BE2C (cell line): ENCODE results near the gene ANKRD34A. TPM values are rescaled to one million over a fixed set of nuclear protein-coding genes. Genes with fewer than 3 reads are reported as not detected.
A peak's percentile ranks its signal among the peaks of the same experiment; 100 is the strongest.

Experiments
- DNase-seq: peaks from one replicate; pipeline ENCODE4 v3.0.0-alpha.2; 2020
- H3K27me3 ChIP-seq: fragments of 250-450 bp; sonication (Bioruptor Pico); 2 replicates; pipeline ENCODE4 v1.5.1; 2020; ENCODE audit warnings: mild to moderate bottlenecking
- H3K36me3 ChIP-seq: fragments of 250-450 bp; sonication (Bioruptor Pico); 2 replicates; pipeline ENCODE4 v1.5.1; 2020; ENCODE audit warnings: mild to moderate bottlenecking
- H3K4me1 ChIP-seq: fragments of 250-450 bp; sonication (Bioruptor Pico); 2 replicates; pipeline ENCODE4 v1.5.1; 2020
- H3K4me3 ChIP-seq: 2 replicates; pipeline ENCODE4 v1.5.1; 2011; ENCODE audit warnings: low read depth, low read length
- H3K9me3 ChIP-seq: fragments of 250-450 bp; sonication (Bioruptor Pico); 2 replicates; pipeline ENCODE4 v1.5.1; 2020
- CTCF ChIP-seq: IDR thresholded peaks from 2 replicates; pipeline ENCODE4 v1.5.1; 2012; ENCODE audit warnings: mild to moderate bottlenecking, low read depth, low read length
- polyA plus RNA-seq: library from polyadenylated mRNA; unstranded; fragments of >200 nt; gene quantifications from one replicate; pipeline ENCODE4 v1.2.1, GENCODE V29; 2012; ENCODE audit warnings: low read depth, missing spikeins; ENCODE audit not compliant: insufficient read length, insufficient read depth

Gene ANKRD34A
- 7.9 TPM for polyA plus RNA-seq

- no peak for TF ChIP-seq CTCF
- peak; percentile 92 for DNase-seq
- H3K4me3 ChIP-seq = peak within 1 kb of the TSS; percentile 61
- no peaks in the 10 kb centered on the region for H3K9me3 ChIP-seq
- H3K36me3 ChIP-seq = no peaks in the 10 kb centered on the region
- peaks cover 4% of the 10 kb centered on the region for H3K4me1 ChIP-seq
- H3K27me3 ChIP-seq = no peaks in the 10 kb centered on the region
These were observed at the start of gene ANKRD34A, which contains the start of gene POLR3GL for GRCh38 chr1:145964328-145965118. TSS of gene ANKRD34A (minus strand) at chr1:145964575. CDS start at chr1:145961759, 2,816 bp downstream. TSS of gene POLR3GL (plus strand) at chr1:145964690. CDS start at chr1:145974866, 10,176 bp downstream.

DNA sequence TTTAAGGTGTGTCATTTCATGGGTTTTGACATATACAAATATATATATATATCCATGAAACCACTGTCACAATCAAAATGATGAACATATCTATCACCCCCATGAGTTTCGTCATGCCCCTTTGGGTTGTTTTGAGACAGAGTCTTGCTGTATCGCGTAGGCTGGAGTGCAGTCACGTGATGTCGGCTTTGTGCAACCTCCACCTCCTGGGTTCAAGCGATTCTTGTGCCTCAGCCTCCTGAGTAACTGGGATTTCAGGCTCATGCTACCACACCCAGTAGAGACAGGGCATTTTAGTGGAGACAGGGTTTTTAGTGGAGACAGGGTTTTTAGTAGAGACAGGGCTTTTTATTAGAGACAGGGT is 49.2 kb upstream of the ANKRD34A start:
- Histone ChIP-seq H3K36me3 (no peaks in the 10 kb centered on the region), H3K4me3 (no peak overlapping the region), H3K27me3 (peaks cover 28% of the 10 kb centered on the region), H3K4me1 (no peaks in the 10 kb centered on the region), H3K9me3 (no peaks in the 10 kb centered on the region)
- DNase-seq = no peak
- TF ChIP-seq CTCF = no peak

GRCh38 chr1:146012703-146013558 is 48.6 kb upstream of the ANKRD34A start:
- Histone ChIP-seq H3K4me1 (no peaks in the 10 kb centered on the region), H3K9me3 (no peaks in the 10 kb centered on the region), H3K36me3 (no peaks in the 10 kb centered on the region), H3K27me3 (peaks cover 22% of the 10 kb centered on the region), H3K4me3 (no peak overlapping the region)
- TF ChIP-seq CTCF = peak; percentile 91
- DNase-seq = peak; percentile 53

- no peaks in the 10 kb centered on the region for H3K36me3 ChIP-seq
- TF ChIP-seq CTCF = no peak
- H3K27me3 ChIP-seq = peaks cover 7% of the 10 kb centered on the region; the same call in 1 of the 2 replicates
- no peak for DNase-seq
- no peaks in the 10 kb centered on the region for H3K9me3 ChIP-seq
- H3K4me1 ChIP-seq = peaks cover 4% of the 10 kb centered on the region
- H3K4me3 ChIP-seq = no peak overlapping the region
These were observed 45.9 kb upstream of the ANKRD34A start for GRCh38 chr1:146010126-146010738.

GRCh38 chr1:146007489-146008133 is 43.2 kb upstream of the ANKRD34A start:
- H3K36me3 ChIP-seq = no peaks in the 10 kb centered on the region
- no peak overlapping the region for H3K4me3 ChIP-seq
- peaks cover 4% of the 10 kb centered on the region for H3K4me1 ChIP-seq
- no peaks in the 10 kb centered on the region for H3K9me3 ChIP-seq
- H3K27me3 ChIP-seq = no peaks in the 10 kb centered on the region
- DNase-seq = no peak
- TF ChIP-seq CTCF = no peak
